DOHH2 (cell line): ENCODE data around the gene TNFAIP2.

Experiments
- H3F3A ChIP-seq: fragments of 200-600 bp; sonication (generic), shearing (Covaris generic); 2 replicates; pipeline ENCODE4 v1.6.0; 2016; ENCODE audit warnings: antibody characterized with exemption, mild to moderate bottlenecking; ENCODE audit not compliant: control insufficient read depth, insufficient read depth
- H3K27ac ChIP-seq: fragments of 200-600 bp; sonication (generic); 2 replicates; pipeline ENCODE4 v1.5.1; 2014; ENCODE audit warnings: low read depth, mild to moderate bottlenecking, low read length, moderate library complexity
- H3K27me3 ChIP-seq: fragments of 200-600 bp; sonication (generic); 2 replicates; pipeline ENCODE4 v1.6.1; 2014; ENCODE audit warnings: mild to moderate bottlenecking, low read length, mixed read lengths; ENCODE audit not compliant: control insufficient read depth
- H3K36me3 ChIP-seq: fragments of 200-600 bp; sonication (generic); 2 replicates; pipeline ENCODE4 v1.6.1; 2014; ENCODE audit warnings: mild to moderate bottlenecking, low read length, moderate library complexity, mixed read lengths; ENCODE audit not compliant: control insufficient read depth
- H3K4me1 ChIP-seq: fragments of 200-600 bp; sonication (generic); 2 replicates; pipeline ENCODE4 v1.6.1; 2014; ENCODE audit warnings: mild to moderate bottlenecking, low read length, mixed read lengths; ENCODE audit not compliant: control insufficient read depth
- H3K4me2 ChIP-seq: fragments of 200-600 bp; sonication (generic); 2 replicates; pipeline ENCODE4 v1.6.0; 2014; ENCODE audit warnings: mild to moderate bottlenecking, low read length, moderate library complexity
- H3K4me3 ChIP-seq: fragments of 200-600 bp; sonication (generic); 2 replicates; pipeline ENCODE4 v1.5.1; 2014; ENCODE audit warnings: mild to moderate bottlenecking, low read length, mixed read lengths
- H3K79me2 ChIP-seq: fragments of 200-600 bp; sonication (generic); 2 replicates; pipeline ENCODE4 v1.6.1; 2014; ENCODE audit warnings: mild to moderate bottlenecking, low read length, mixed read lengths; ENCODE audit not compliant: control insufficient read depth
- H3K9me2 ChIP-seq: fragments of 200-600 bp; sonication (generic); replicated peaks from 2 replicates; pipeline ENCODE4 v1.6.1; 2014; ENCODE audit warnings: mild to moderate bottlenecking, low read length, mixed read lengths; ENCODE audit not compliant: control insufficient read depth
- H3K9me3 ChIP-seq: fragments of 200-600 bp; sonication (generic); 2 replicates; pipeline ENCODE4 v1.6.1; 2014; ENCODE audit warnings: antibody characterized with exemption, low read length, mixed read lengths; ENCODE audit not compliant: control insufficient read depth, insufficient read depth
- H4K20me1 ChIP-seq: fragments of 200-600 bp; sonication (generic); 2 replicates; pipeline ENCODE4 v1.6.0; 2014; ENCODE audit warnings: low read depth, mild to moderate bottlenecking, antibody characterized with exemption, low read length, moderate library complexity; ENCODE audit not compliant: control insufficient read depth, insufficient read depth
- CTCF ChIP-seq: fragments of 200-600 bp; sonication (generic); IDR thresholded peaks from one replicate; pipeline ENCODE4 v1.5.1; 2014; ENCODE audit warnings: antibody characterized with exemption, mild to moderate bottlenecking, low read depth, low read length; ENCODE audit not compliant: poor library complexity, severe bottlenecking
- EZH2phosphoT487 ChIP-seq: fragments of 200-600 bp; sonication (generic); IDR thresholded peaks from 2 replicates; pipeline ENCODE4 v1.6.1; 2017; ENCODE audit warnings: borderline replicate concordance, mild to moderate bottlenecking, antibody characterized with exemption, low read length, moderate library complexity, mixed read lengths

The TNFAIP2 gene

DNA sequence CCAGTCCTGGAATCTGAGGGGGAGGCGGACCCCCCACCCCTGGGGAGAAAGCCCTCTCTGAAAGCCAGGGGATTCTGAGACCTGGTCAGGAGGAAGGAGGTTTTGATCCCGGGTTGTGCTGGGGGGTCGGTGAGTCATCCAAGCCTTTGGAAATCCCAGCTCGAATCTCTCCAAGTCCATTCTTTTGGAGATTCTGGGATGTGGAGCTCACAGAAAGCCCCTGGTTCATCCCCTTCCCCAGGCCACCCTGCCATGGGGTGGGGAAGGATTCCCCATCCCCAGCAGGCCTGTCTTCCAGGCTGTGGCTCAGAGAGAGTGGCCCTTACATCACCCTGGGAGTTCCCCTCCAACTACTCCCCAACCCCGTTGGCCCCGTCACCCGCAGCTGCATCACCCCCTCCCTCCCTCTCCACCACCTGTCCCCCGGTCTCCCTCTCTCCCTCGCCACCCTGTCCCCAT lies 14.5 kb upstream of the TNFAIP2 start:
- peak overlapping the region; percentile 57 for H3K4me3 ChIP-seq
- H3K36me3 ChIP-seq = no peaks in the 10 kb centered on the region
- no peaks in the 10 kb centered on the region for H4K20me1 ChIP-seq
- H3K27ac ChIP-seq = peak overlapping the region; percentile 73
- no peaks in the 10 kb centered on the region for H3K9me2 ChIP-seq
- H3F3A ChIP-seq = peaks cover 5% of the 10 kb centered on the region
- H3K9me3 ChIP-seq = no peaks in the 10 kb centered on the region
- H3K4me1 ChIP-seq = peaks cover 84% of the 10 kb centered on the region
- peaks cover 10% of the 10 kb centered on the region for H3K27me3 ChIP-seq
- TF ChIP-seq CTCF = no peak
- TF ChIP-seq EZH2phosphoT487 = no peak
- peak overlapping the region; percentile 73 for H3K4me2 ChIP-seq
- no peaks in the 10 kb centered on the region for H3K79me2 ChIP-seq

- Histone ChIP-seq H3K9me3 (no peaks in the 10 kb centered on the region), H3K4me3 (peak overlapping the region; percentile 53), H3K27ac (peak overlapping the region; percentile 88), H3F3A (peaks cover 8% of the 10 kb centered on the region), H3K27me3 (peaks cover under 1% of the 10 kb centered on the region), H3K4me1 (peaks cover 93% of the 10 kb centered on the region), H3K79me2 (no peaks in the 10 kb centered on the region), H3K36me3 (no peaks in the 10 kb centered on the region), H4K20me1 (no peaks in the 10 kb centered on the region), H3K9me2 (no peaks in the 10 kb centered on the region), H3K4me2 (peak overlapping the region; percentile 78)
- TF ChIP-seq EZH2phosphoT487 (no peak), CTCF (no peak)
Measured at GRCh38 chr14:103109535-103110441, 13.5 kb upstream of the TNFAIP2 start.

DNA sequence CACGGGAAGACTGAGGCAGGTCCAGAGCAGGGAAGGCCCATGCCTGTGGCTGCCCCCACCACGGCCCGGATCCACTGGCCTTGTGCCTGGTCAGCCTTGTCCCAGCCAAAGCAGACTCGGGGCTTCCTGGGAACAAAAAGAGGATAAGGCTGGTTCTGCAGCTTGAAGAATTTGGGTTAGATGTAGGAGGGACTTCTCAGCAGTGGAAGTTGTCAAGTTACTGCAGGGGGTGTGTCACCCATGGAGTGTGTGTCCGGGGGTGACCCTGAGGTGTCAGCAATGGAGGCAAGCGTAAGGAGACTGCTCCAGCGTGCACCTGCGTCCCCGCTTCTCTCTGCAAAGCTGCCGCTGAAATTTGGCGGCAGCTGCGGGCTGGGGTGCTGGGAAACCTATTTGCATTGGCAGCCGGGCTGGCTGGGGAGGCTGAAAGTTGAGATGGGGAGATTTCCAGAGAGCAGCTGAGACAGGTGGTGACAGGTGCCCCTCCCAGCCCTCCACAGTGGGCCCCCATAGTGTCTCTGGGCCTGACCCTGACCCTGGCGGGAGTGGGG lies 12.5 kb upstream of the TNFAIP2 start:
- H3K4me2 ChIP-seq = peak overlapping the region; percentile 78
- H3K79me2 ChIP-seq = no peaks in the 10 kb centered on the region
- H3K4me1 ChIP-seq = peaks cover 88% of the 10 kb centered on the region
- peak overlapping the region; percentile 62 for H3K4me3 ChIP-seq
- H3K36me3 ChIP-seq = no peaks in the 10 kb centered on the region
- H4K20me1 ChIP-seq = no peaks in the 10 kb centered on the region
- H3F3A ChIP-seq = peaks cover 8% of the 10 kb centered on the region
- H3K9me2 ChIP-seq = no peaks in the 10 kb centered on the region
- no peaks in the 10 kb centered on the region for H3K9me3 ChIP-seq
- peak overlapping the region; percentile 88 for H3K27ac ChIP-seq
- H3K27me3 ChIP-seq = no peaks in the 10 kb centered on the region
- TF ChIP-seq EZH2phosphoT487 (no peak), CTCF (no peak)
